ENCODE data around the gene SURF2.
A peak's percentile ranks its signal among the peaks of the same experiment; 100 is the strongest.

SURF2 gene

GRCh38 chr9:133344979-133345378 is 11.4 kb upstream of the SURF2 start:
- H3K4me3 ChIP-seq (ENCODE audit: low read length), result no peak overlapping the region
- no peak for DNase-seq (ENCODE audit: low read depth)
- no peak for TF ChIP-seq CTCF (conservative IDR thresholded peaks at IDR 0.05; ENCODE audit: low read length)

DNA sequence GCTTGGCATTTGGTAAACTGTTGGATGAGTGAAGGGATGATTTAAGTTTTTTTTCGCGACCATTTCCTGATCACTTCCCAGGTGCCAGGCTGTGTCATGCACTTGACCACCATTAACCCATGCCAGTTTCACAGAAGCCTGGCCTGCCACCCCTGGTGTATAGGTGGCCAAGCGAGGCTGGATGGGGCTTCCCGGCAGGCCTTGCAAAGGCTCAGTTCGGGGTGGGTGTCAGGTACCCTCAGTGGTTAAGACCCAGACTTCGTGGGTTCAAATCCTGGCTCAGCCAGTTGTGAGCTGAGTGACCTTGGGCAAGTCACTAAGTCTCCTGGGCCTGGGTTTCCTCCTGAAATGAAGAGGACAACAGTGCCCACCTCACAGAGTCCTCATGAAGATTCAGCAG is 10.8 kb upstream of the SURF2 start:
- no peak for DNase-seq (ENCODE audit: low read depth)
- TF ChIP-seq CTCF (conservative IDR thresholded peaks at IDR 0.05; ENCODE audit: low read length), result no peak
- H3K4me3 ChIP-seq (ENCODE audit: low read length), result no peak overlapping the region

DNA sequence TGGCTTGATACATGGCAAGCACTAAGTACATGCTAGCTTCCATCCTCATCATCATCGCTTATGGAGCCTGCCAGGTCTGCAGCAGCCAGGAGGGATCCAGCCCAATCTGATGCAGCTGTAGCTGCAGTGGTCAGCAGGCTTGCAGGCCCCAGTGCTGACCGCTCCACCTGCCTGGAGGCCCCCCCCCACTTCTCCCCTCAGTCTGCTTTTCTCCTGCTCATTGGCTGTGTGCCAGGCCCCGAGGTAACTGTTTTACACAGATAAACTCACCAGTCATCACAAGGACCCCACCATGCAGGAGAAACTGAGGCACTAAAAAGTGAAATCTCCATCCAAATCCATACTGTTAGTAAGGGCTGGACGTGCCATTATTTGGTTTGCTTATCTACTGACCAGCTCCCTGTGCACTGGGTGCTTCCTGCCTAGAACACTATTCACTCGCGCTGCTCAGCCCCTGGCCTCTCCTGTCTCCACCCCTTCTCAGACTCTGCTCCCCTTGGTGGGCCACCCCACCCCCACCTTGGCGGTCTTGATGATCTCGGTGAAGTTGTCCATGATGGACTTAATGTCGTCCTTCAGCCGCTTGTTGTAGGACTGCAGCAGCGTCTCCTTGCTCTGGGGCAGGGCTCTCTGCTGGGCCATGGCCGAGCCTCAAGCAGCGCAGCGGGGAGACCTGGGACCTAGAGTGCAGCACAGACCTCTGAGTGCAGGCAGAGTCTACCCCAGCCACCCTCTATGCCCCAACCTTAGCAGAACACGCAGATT is 10.1 kb upstream of the SURF2 start:
- DNase-seq (ENCODE audit: low read depth), result no peak
- H3K4me3 ChIP-seq (ENCODE audit: low read length), result peak overlapping the region; percentile 100
- TF ChIP-seq CTCF (conservative IDR thresholded peaks at IDR 0.05; ENCODE audit: low read length), result no peak

GRCh38 chr9:133347515-133347984 is 8.8 kb upstream of the SURF2 start:
- no peak for TF ChIP-seq CTCF (conservative IDR thresholded peaks at IDR 0.05; ENCODE audit: low read length)
- no peak for DNase-seq (ENCODE audit: low read depth)
- peak overlapping the region; percentile 100 for H3K4me3 ChIP-seq (ENCODE audit: low read length)

GRCh38 chr9:133347985-133348717 is 8.2 kb upstream of the SURF2 start, which contains the start of the genes MED22 and RPL7A:
TSS of gene MED22 (minus strand) at chr9:133348131. CDS start at chr9:133346662, 1,469 bp downstream.
TSS of gene RPL7A (plus strand) at chr9:133348218. CDS start at chr9:133348244, 26 bp downstream.
- TF ChIP-seq CTCF (conservative IDR thresholded peaks at IDR 0.05; ENCODE audit: low read length), result no peak
- DNase-seq (ENCODE audit: low read depth), result peak; percentile 96
- peak within 1 kb of the TSS; percentile 100 for H3K4me3 ChIP-seq (ENCODE audit: low read length)

DNA sequence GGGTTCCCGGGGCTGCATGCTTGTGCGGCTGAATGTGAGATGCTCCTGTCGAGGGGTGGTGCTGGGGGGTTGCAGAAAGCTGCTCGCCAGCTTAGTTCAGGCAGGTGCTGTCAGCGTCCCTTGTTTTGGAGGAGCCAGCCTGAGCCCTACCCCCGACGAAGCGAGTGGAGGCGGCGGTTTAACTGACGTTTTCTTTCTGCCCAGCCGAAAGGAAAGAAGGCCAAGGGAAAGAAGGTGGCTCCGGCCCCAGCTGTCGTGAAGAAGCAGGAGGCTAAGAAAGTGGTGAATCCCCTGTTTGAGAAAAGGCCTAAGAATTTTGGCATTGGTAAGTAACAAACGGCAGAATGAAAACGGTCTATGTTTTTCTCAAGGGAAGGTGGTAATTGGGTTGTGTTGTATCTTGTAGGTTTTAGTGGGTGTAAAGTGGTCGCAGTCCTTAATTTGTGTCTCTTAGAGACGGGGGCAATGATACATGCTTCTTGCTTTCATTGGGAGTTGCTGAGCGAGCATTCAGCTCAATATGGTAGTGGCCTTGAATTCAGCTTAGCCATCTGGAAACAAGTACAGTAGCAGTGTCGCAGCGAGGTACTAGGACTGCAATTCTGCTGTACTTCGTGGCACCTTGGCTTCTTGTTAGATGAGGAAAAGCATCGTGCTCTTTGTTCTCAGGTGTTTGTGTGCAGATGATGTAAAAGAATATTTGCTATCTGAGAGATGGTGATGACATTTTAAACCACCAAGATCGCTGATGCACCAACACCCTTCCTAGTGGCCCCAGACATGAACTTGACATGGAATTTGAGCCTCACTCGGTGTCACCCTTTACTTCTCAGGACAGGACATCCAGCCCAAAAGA is 7.4 kb upstream of the SURF2 start:
- DNase-seq (ENCODE audit: low read depth), result no peak
- TF ChIP-seq CTCF (conservative IDR thresholded peaks at IDR 0.05; ENCODE audit: low read length), result no peak
- H3K4me3 ChIP-seq (ENCODE audit: low read length), result peak overlapping the region; percentile 100

All from AG10803 (cell line).